ENCODE results near the gene P2RX6.
"Not testable (repeated sequence)": the region's sequence is repeated elsewhere in the genome, so short reads cannot be mapped to it uniquely, and the experiment has no call there.

Gene P2RX6

GRCh38 chr22:20995329-20996030, 19.5 kb upstream of the P2RX6 start:
- DNase-seq, result no peak

GRCh38 chr22:20996031-20996410, 18.9 kb upstream of the P2RX6 start:
- DNase-seq, result no peak

- DNase-seq, result no peak
Observed at GRCh38 chr22:20996598-20997535, 18.1 kb upstream of the P2RX6 start.

GRCh38 chr22:20997536-20998257, 17.3 kb upstream of the P2RX6 start:
- no peak for DNase-seq

- no peak for DNase-seq
Observed at GRCh38 chr22:20998411-20999336, 16.3 kb upstream of the P2RX6 start.

GRCh38 chr22:20999350-21000206, 15.4 kb upstream of the P2RX6 start:
- DNase-seq, result no peak

- no peak for DNase-seq
Observed at GRCh38 chr22:21000207-21000986, 14.6 kb upstream of the P2RX6 start.

- no peak for DNase-seq
Observed at GRCh38 chr22:21000987-21001600, 13.9 kb upstream of the P2RX6 start.

- peak; percentile 90 for DNase-seq
Observed at GRCh38 chr22:21001601-21002325, 13.2 kb upstream of the P2RX6 start, which contains the start of gene THAP7. Gene THAP7 (minus strand): TSS chr22:21002118. CDS start chr22:21001911, 207 bp downstream.

GRCh38 chr22:21003782-21004181, 11.2 kb upstream of the P2RX6 start:
- no peak for DNase-seq

GRCh38 chr22:21009208-21009607, 5.8 kb upstream of the P2RX6 start:
- not testable (repeated sequence) for DNase-seq

GRCh38 chr22:21009638-21010425, 5.1 kb upstream of the P2RX6 start:
- no peak for DNase-seq

GRCh38 chr22:21010426-21011113, 4.4 kb upstream of the P2RX6 start:
- no peak for DNase-seq

GRCh38 chr22:21012446-21013407, 2.2 kb upstream of the P2RX6 start:
- DNase-seq, result no peak

- DNase-seq, result no peak
Observed at GRCh38 chr22:21013657-21014201, 1.2 kb upstream of the P2RX6 start.

GRCh38 chr22:21014202-21014725, 701 bp upstream of the P2RX6 start:
- DNase-seq, result peak; percentile 93
